GM18508 (cell line): ENCODE data around the gene MTMR6.

Source experiments
- ATAC-seq: cut with Tn5 transposase; IDR thresholded peaks from one replicate; pipeline ENCODE4 v1.9.1; 2021; ENCODE audit warnings: moderate number of reproducible peaks; ENCODE audit not compliant: insufficient read depth, unreplicated experiment

The MTMR6 gene

DNA sequence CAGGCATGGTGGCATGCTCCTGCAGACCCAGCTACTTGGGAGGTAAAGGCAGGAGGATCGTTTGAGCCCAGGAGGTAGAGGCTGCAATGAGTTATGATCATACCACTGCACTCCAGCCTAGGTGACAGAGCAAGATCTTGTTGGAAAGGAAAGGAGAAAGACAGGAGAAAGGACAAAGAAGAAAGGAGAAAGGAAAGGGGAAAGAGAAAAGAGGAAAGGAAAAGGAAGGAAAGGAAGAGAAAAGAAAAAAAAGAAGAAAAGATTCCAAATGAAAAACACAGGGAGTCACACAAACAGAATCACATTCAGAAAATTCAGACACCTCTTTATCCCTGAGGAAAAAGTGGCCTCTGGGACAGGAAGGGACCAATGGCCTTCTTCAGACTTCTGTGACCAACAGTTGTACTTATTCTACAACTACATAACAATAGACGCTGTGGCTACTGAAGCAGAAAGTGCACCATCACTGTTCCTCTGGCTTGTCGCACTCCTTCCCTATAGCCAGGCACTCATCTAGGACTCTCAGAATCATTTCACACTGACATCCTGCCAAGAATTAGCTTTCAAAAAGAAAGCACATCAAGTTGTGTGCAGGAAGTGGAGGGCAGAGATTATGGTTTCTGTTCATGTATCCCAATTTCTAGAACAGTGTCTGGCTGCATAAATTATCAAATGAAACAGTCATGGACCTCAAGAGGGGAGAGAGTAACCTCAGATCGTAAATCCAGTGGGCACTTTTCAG, 5.9 kb downstream of the MTMR6 start:
- ATAC-seq: peak; percentile 56

DNA sequence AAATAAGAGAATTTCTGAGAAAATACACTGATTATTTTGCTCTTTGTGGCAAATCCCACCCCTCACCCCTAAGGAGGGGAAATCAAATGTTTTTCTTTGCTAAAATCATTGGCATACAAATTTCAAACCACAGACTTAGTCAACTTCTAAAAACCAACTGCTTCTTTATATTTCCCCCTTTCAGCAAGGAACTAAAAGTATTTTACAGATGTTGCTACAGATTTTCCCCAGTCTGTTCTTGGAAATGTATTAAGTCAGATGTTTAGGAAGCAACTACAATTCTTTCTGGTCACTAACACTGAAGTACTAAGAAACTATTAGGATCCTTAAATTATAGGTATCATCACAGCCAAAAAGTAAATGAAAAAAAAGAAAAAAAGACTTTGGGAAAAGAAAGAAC, 6.9 kb downstream of the MTMR6 start:
- ATAC-seq: no peak

DNA sequence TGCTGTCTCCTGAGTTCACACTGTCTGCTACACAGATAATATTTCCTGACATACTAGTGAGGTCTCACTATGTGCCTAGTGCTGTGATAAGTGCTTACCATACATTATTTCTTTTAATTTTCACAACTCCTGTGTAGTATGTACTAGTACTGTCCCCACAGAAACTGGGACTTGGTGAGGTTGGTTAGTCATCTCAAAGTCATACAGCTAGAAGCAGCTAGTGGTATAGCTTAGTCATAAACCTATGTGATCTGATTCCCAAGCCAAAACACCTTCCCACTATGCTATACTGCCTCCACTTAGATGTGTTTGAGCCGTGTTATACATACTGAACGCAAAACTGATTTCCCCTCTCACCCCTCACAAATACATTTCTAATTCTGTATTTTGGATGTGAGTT, 10.5 kb downstream of the MTMR6 start:
- ATAC-seq: no peak

DNA sequence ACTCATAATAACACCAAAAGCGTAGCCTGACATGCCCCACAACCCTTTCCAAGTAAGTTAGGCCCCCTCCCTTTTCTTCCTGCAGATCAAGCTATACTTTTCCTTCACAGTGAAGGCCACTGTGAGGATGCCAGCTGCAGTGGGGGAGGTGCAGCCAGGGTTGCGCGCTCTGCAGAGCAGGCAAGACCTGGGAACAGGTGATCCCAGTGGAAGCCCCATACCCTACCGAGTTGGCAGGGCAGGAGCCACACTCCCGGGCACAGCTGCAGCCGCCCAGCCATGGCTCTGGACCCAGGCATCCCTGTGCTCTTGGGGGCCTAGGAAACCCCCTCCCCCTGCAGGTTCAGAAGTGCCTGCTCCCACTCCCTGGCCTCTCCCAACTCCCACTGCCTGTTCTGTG, 18.7 kb downstream of the MTMR6 start:
- ATAC-seq: no peak

DNA sequence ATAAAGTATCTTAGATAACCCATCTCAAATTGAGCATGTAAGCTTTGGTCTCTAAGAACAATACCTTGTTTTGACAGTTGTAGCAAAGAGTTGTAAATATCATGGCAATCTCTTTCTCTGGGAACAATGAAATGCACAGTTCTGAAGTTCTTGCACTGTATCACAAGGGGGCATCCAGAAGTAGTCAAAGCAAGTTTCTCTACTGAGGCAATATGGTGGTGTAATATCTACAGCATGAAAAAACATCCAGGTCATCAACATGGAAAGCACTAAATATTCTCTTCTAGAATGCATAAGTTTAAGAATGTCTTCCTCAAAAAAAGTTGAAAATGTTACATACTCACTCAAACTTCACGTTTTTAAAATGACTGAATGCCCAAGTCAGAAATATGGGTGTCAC, 19.6 kb downstream of the MTMR6 start:
- ATAC-seq: no peak

DNA sequence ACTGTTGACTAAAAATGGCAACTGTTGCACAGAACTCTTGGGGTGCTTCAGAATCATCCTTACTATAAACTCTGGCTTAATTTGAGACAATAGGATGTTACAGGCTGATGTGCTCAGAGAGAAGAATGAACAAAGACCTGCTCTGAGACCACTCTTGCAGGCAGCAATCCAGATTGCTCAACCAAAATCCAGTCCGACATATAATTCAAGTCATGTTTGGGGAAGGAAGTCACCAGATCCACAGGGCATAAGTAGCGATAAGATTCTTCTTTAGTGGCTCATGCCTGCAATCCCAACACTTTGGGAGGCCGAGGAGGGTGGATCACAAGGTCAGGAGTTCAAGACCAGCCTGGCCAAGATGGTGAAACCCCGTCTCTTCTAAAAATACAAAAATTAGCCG, 20.6 kb downstream of the MTMR6 start:
- ATAC-seq: no peak

DNA sequence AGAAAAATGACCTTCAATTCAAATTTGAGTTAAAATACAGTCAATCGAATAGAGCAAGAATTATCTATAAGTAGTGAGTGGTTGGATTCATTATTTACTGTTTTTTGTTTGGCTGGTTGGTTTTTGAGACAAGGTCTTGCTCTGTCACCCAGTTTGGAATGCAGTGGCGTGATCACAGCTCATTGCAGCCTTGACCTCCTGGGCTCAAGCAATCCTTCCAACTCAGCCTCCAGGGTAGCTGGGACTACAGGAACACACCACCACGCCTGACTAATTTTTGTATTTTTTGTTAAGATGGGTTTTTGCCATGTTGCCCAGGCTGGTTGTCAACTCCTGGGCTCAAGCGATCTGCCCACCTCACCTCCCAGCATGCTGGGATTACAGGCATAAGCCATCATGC, 25.0 kb downstream of the MTMR6 start:
- no peak for ATAC-seq

DNA sequence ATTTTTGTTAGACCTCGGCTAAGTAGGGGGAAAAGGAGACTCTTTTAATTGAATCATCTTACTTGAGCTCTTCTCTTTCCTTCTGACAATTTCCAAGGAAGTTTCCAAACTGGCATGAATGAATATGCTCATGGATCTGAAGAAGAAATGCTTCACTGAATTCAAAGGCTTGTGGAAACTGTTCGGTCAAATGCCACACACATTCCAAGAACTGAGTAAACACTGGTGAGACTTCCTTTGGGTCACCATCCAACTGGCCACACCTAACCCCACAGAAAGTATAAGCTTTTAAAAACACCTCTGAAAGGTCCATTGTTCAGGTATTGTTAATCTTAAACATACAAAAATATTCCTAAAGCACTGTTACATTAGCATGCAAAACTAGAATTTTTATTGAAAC, 33.6 kb downstream of the MTMR6 start:
- no peak for ATAC-seq

DNA sequence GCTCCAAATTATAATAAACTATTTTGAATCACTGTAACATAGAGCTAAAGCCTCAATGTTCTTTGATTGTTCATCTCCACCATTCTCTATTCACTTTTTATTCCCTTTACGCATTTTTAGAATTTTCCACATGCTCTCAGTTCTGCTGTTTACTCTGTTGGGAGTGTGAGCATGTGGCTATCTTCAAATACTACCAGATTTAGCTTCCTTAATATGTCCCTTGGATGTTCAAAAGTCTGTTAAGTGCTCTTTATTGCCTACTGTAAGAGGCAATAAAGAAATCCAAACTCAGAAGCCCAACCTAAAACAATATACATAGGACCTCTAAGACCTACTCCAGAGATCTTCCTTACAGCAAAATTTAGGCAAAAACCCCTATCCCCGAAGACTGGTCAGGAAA, 34.5 kb downstream of the MTMR6 start:
- no peak for ATAC-seq

DNA sequence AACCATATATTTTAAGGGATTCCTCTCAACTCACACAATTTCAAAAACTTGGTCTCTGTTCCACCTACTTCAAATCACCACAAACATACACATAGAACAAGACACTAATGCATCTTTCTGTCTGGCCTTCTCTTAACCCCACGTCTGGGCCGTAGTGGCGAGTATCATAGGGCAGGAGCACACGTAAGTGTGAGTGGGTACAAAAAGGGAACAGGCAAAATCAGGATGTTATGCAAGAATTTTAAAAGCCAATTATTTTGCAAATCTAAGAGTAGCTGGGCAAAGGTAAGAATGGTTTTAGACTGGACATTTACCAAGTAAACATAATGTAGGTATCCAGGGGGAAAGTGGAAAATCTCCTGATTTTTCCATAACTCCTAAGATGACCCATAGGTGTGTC, 35.1 kb downstream of the MTMR6 start:
- ATAC-seq: no peak

DNA sequence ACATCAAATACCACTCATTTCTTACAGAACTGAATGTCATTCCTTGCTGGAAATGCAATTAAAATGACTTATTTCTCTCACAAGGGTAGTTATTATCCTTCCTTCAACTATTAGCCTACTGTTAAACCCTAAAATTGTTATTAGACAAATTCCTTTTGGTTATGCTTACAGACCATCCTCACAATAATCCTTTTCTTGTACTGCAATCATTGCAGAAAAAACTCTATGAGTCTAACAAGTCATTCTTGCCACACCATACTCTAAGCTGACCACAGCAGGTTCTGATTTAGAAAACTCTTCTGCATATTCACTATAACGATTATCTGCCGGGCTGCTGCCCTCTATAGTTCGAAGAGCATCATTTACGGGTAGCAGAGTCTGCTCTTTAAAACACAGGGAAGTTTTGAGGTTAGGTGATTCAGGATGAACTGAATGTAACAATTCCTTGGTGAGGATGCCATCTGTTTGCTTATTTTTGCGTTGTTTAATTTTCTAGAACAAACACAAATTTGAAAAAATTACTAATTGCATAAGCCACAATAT, 38.2 kb downstream of the MTMR6 start:
- ATAC-seq: peak; percentile 67

DNA sequence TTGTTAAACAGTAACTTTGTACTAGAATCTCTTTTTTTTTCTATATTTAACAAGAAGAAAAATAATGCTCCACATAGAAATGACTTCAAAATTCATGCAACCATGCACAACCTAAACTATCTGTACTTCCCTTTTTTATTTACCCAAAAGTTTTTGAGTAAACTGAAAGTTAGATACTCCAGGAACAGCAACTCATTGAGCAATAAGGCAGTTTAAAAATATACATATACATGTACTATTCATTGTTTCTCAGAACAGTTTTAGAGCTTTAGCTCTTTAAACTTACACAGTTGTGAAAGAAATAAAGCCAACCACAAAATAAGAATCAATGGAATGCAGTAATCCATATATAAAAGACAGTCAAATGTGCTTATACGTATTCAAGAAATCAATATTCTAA, 39.2 kb downstream of the MTMR6 start:
- ATAC-seq: no peak

DNA sequence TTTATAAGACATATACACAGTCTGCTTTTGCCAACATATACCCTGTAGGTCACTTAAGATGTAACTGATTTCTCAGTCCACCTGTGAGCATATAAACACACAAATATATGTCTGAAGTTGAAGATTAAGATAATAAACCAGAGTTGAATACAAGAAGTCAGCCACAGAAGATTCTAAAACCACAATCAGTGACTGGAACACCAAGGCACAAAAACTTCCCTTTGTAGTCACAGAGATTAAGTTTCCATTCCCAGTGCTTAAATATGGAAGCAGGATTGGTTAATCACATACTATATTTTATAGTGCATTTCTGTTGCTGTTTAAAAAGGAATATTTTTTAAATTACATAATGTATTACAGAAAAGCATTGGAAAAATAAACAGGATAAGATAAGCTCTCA, 39.9 kb downstream of the MTMR6 start:
- no peak for ATAC-seq

DNA sequence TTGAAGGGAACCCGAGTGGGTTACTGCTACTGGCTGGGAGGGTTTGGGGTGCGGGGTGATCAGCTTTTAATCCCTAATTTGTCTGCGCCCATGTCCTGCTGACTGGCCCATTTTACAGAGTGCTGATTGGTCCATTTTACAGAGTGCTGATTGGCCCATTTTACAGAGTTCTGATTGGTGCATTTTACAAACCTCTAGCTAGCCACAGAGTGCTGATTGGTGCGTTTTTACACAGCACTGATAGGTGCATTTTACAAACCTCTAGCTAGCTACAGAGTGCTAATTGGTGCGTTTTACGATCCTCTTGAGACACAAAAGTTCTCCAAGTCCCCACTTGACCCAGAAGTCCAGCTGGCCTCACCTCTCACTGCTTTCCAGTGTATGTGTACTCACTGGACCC, 43.2 kb downstream of the MTMR6 start:
- no peak for ATAC-seq

DNA sequence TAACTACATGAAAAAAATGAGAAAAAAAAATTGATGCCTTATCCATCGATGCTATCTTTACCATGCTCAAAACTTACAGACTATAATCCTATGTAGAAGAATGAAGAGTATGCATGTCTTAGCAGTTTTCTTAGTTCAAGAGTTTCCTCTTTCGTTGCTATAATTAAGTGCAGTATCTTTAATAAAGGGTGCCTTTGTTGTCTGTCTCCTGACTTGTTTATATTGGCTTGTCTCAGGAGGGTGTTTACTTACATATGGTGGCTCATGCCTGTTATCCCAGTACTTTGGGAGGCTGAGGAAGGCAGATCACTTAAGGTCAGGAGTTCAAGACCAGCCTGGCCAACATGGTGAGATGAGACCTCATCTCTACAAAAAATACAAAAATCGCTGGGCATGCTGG, 44.3 kb downstream of the MTMR6 start:
- ATAC-seq: no peak

DNA sequence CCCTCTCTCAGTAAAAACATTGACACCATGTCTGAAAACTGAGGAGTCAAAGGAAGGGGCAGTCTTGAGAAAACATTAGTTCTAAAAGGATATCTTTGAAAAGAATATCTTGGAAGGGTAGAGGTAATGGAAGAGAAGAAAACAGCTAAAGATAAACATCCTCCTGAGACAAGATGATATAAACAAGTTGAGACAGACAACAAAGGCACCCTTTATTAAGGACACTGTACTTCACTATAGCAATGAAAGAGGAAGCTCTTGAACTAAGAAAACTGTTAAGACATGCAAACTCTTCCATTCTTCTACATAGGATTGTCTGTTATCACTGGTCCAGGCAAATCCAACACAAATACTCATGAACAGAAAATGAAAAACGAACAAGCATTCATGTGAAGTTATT, 46.3 kb downstream of the MTMR6 start:
- ATAC-seq: no peak

DNA sequence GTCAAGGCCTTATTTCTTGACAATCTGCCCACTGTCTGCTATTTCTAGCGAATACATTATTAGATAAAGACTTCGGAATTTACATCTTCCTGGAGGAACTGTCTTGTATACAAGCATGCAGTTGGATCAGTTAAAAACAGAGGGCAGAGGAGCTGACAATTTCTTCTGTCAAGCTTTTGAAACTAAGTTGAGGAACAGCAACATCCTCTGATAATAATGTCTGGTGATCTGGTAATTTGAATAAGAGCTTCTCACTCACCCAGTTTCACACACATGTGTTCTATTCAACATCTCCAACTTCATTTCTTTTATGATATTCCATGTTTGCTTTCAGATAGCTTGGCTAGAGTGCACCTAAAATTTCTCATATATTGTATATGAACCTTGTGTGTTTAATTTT, 50.2 kb downstream of the MTMR6 start:
- ATAC-seq: no peak

DNA sequence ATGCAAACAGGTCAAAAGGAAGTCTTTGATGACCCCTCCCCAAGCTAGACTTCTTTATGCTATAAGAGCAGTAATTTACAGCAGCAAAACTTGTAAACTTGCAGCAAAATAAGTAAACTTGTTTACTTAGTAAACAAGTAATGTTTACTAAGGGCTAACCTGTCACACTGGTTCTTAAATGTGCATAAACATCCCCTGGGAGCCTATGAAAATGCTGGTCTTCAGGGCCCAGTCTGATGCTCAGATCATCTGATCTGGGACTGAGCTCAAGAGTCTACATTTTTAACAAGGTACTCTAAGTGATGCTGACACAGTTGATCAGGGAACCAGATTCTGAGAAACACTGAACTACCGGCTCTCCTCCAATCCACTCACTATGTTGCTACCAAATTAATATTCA, 53.4 kb downstream of the MTMR6 start:
- no peak for ATAC-seq

DNA sequence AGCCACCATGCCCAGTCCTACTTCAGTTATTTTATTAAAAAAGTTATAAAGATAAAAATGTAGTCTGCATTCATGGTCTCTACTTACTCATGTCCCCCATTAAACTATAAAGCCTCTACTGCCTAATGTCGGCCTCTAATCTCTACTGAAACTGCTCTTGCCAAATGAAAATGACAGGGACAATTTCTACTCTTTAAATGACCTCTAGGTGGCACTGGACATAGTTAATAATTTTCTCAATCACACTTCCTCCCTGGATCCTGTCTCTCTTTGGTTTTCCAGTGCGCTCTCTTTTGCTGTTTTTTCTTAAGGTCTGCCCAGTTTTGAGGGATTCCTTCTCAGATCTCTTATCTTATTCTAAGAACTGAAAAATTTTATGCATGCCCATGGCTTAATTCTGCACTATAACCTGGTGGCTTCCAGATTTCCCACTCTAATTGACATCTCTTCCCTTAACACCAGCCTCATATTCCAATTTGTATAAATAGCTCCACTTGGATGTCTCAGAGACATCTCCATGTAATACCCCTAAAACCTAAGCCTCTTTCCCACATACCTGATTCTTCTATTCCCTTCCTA, 54.3 kb downstream of the MTMR6 start:
- no peak for ATAC-seq

DNA sequence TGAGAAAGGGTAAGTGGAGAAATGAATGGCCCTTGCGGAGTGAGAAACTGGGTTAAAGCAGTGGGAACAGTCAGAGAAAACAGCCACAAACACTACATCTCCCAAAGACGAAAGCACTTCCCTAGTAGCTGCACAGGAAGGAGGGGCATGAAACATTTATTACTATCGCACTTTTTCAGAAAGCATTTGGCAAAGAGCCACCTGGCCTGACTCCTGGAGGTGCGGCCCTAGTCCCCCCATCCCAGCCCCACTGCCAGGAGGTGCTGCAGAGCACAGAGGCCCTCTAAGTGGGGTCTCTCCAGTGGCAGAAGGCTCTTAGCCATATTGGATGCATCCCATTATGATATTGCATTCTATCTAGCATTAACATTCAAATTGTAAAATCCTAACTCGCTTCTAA, 55.8 kb downstream of the MTMR6 start:
- ATAC-seq: no peak

DNA sequence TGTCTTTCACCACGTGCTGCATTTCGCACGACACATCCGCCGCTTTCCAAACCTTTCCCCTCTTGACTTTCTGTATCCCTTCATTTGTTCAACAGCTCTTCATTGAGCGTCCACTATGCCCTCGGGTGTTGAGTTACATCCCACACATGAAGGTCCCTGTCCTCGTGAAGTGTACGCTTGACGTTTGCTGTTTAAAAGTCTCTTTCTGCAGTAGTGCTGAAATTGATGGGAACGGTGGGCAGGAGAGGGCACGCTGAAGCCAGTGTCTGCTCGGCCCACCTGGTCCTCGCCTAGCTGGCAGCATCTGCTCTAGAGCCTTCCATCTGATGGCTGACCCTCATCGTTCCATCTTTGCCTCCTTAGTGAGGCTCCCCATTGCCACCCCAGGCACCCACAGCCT, 59.6 kb downstream of the MTMR6 start:
- no peak for ATAC-seq

DNA sequence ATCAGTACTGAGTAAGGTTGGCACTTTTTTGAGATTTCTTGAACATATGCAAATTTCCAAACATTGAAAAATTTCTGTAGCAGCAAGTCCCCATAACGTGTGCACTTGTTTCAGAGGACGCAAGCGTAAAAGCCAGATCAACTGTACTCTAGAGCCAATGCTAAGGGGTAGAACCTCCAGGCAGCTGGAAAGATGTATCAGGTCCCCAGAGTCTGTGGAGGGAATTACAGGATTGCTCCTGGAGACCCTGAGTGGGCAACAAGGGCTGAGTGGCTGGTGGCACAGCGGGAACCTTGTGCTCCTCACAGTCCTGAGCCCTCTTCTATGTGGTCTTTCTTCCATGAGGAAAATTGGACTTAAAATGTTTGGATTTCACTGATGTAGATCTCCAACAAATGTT, 61.3 kb downstream of the MTMR6 start:
- ATAC-seq: no peak
